A549 (cell line): Measurements from ENCODE around the gene BEX4. TPM values are rescaled to one million over a fixed set of nuclear protein-coding genes. Genes with fewer than 3 reads are reported as not detected.
A peak's percentile ranks its signal among the peaks of the same experiment; 100 is the strongest.

ENCODE experiments used
- ATAC-seq, 2 experiments: fragments of 200-7000 bp in 1 of 2; fragments of >200 bp in 1 of 2; cut with Nextera tagmentation in 1 of 2; cut with Tn5 transposase in 1 of 2; 3 replicates each; pipeline versions ENCODE4 v1.8.0 to v1.9.1; 2018 to 2020; ENCODE audit warnings: mild to moderate bottlenecking in 1 of 2, moderate library complexity in 1 of 2
- CTCF ChIA-PET: fragments of 300-600 bp; sonication (Branson Sonifier 250); formaldehyde crosslinking; extraction: SDS; loops from one replicate; lab custom pipeline; 2021; ENCODE audit warnings: antibody characterized with exemption, inconsistent platforms; lab: Yijun Ruan, JAX
- POLR2A ChIA-PET: fragments of 350-600 bp; formaldehyde crosslinking; extraction: SDS; loops from one replicate; lab custom pipeline; 2021; ENCODE audit warnings: antibody characterized with exemption, inconsistent platforms; lab: Yijun Ruan, JAX
- DNase-seq, 2 experiments: peaks; one replicate each; pipeline versions ENCODE4 v3.0.0 to v3.0.0-alpha.2; 2011 to 2016; ENCODE audit warnings: low read depth in 1 of 2, low spot score in 1 of 2
- FAIRE-seq: peaks from 2 replicates; lab custom pipeline; 2011; peaks lifted over from hg19 to GRCh38; lab: Jason Lieb, UNC
- H3K27ac ChIP-seq, 2 experiments: fragments of >200 bp; sonication (Bioruptor Twin); formaldehyde crosslinking; 3 replicates each; pipeline ENCODE4 v1.5.1; 2016 to 2017
- H3K4me1 ChIP-seq: fragments of >200 bp; sonication (Bioruptor Twin); formaldehyde crosslinking; 3 replicates; pipeline ENCODE4 v1.6.1; 2016
- H3K4me2 ChIP-seq: fragments of >200 bp; sonication (Bioruptor Twin); formaldehyde crosslinking; 3 replicates; pipeline ENCODE4 v1.6.1; 2016
- H3K4me3 ChIP-seq: fragments of >200 bp; sonication (Bioruptor Twin); formaldehyde crosslinking; 3 replicates; pipeline ENCODE4 v1.5.1; 2016
- H3K9me3 ChIP-seq: fragments of >200 bp; sonication (Bioruptor Twin); formaldehyde crosslinking; 3 replicates; pipeline ENCODE4 v1.6.1; 2016
- BHLHE40 ChIP-seq: IDR thresholded peaks from 2 replicates; pipeline ENCODE4 v1.6.1; 2012; ENCODE audit warnings: low read depth, low read length, inconsistent platforms
- CBX2 ChIP-seq: fragments of 200-600 bp; sonication (generic); IDR thresholded peaks from 2 replicates; pipeline ENCODE4 v1.6.1; 2016; ENCODE audit warnings: low read depth, mild to moderate bottlenecking, borderline replicate concordance
- EP300 ChIP-seq, 2 experiments: fragments of >200 bp; sonication (Bioruptor Twin); formaldehyde crosslinking; IDR thresholded peaks; 2 replicates in 1 of 2; 3 replicates in 1 of 2; pipeline ENCODE4 v1.6.1; 2016 to 2017
- FOSB ChIP-seq: fragments of 250-450 bp; sonication (Bioruptor Pico); IDR thresholded peaks from 2 replicates; pipeline ENCODE4 v1.5.0; 2020; ENCODE audit warnings: mild to moderate bottlenecking, moderate library complexity
- FOSL2 ChIP-seq, 2 experiments: fragments of 450-650 bp in 1 of 2; fragments of >200 bp in 1 of 2; sonication (Bioruptor Twin) in 1 of 2; formaldehyde crosslinking; IDR thresholded peaks; 2 replicates each; pipeline versions ENCODE4 v1.5.0 to v1.6.1; 2016 to 2020; ENCODE audit warnings: mild to moderate bottlenecking in 1 of 2, moderate library complexity in 1 of 2
- GATA3 ChIP-seq: IDR thresholded peaks from 2 replicates; pipeline ENCODE4 v1.6.1; 2012; ENCODE audit warnings: borderline replicate concordance
- HDAC2 ChIP-seq: fragments of 200-600 bp; sonication (generic); IDR thresholded peaks from 2 replicates; pipeline ENCODE4 v1.6.1; 2016
- HEYL ChIP-seq: fragments of 250-450 bp; sonication (Bioruptor Pico); IDR thresholded peaks from 2 replicates; pipeline ENCODE4 v1.8.0; 2021; ENCODE audit warnings: mild to moderate bottlenecking, moderate library complexity
- JUNB ChIP-seq: fragments of >200 bp; sonication (Bioruptor Twin); formaldehyde crosslinking; IDR thresholded peaks from 2 replicates; pipeline ENCODE4 v1.6.1; 2016
- MAFK ChIP-seq: fragments of 450-650 bp; IDR thresholded peaks from 2 replicates; pipeline ENCODE4 v1.6.1; 2014; ENCODE audit not compliant: partially characterized antibody
- MAZ ChIP-seq: fragments of 150-350 bp; IDR thresholded peaks from 2 replicates; pipeline ENCODE4 v1.6.1; 2014; ENCODE audit warnings: antibody characterized with exemption, low read depth, low read length, borderline replicate concordance
- MYC ChIP-seq: IDR thresholded peaks from 2 replicates; pipeline ENCODE4 v1.6.1; 2012; ENCODE audit warnings: mild to moderate bottlenecking, inconsistent platforms, low read length, improper control_type of control experiment, borderline replicate concordance
- PHF8 ChIP-seq: fragments of 200-600 bp; sonication (generic); IDR thresholded peaks from 2 replicates; pipeline ENCODE4 v1.6.1; 2016; ENCODE audit warnings: low read depth, mild to moderate bottlenecking, antibody characterized with exemption, moderate library complexity, borderline replicate concordance
- RFX5 ChIP-seq: fragments of 450-650 bp; IDR thresholded peaks from 2 replicates; pipeline ENCODE4 v1.7.1; 2014; ENCODE audit warnings: antibody characterized with exemption, mild to moderate bottlenecking, moderate library complexity
- SMC3 ChIP-seq: fragments of >200 bp; sonication (Bioruptor Twin); formaldehyde crosslinking; IDR thresholded peaks from 3 replicates; pipeline ENCODE4 v1.6.1; 2018; ENCODE audit warnings: inconsistent platforms
- TP53 ChIP-seq: fragments of 250-450 bp; sonication (Bioruptor Pico); IDR thresholded peaks from 2 replicates; pipeline ENCODE4 v1.5.0; 2021; ENCODE audit warnings: mild to moderate bottlenecking, moderate library complexity
- ZC3H11A ChIP-seq: fragments of 450-650 bp; IDR thresholded peaks from 2 replicates; pipeline ENCODE4 v1.6.1; 2014; ENCODE audit warnings: antibody characterized with exemption, mild to moderate bottlenecking
- ZNF302 ChIP-seq: fragments of 250-450 bp; sonication (Bioruptor Pico); IDR thresholded peaks from 2 replicates; pipeline ENCODE4 v1.9.0; 2021; ENCODE audit warnings: inconsistent platforms, mild to moderate bottlenecking, moderate library complexity
- WGBS: methylation state at CpG from one replicate; pipeline ENCODE4 v1.1.6; 2017; ENCODE audit errors: missing lambda C conversion rate; 5-methylcytosine and 5-hydroxymethylcytosine counted together
- polyA minus RNA-seq: library from RNA; depleted of rRNA, polyadenylated mRNA; stranded (reverse); fragments of >200 nt; gene quantifications from 2 replicates; pipeline ENCODE4 v1.2.3, GENCODE V29; 2011; rRNA and poly(A)+ RNA removed
- polyA plus RNA-seq, 4 experiments: library from polyadenylated mRNA; depleted of rRNA in 3 of 4; stranded (reverse); fragments of >200 nt; fragmentation: RNase III in 1 of 4; extraction: RNeasy Plus Mini Kit Qiagen cat#74134 plus additional on column Dnase treatment in 1 of 4; gene quantifications; 2 replicates in 3 of 4; 3 replicates in 1 of 4; pipeline ENCODE4 v1.2.3, GENCODE V29; 2011 to 2017
- TF ChIP-seq, protein P1 (sequence below): IDR thresholded peaks from 2 replicates; pipeline ENCODE4 v1.6.1; 2012
- TF ChIP-seq, protein P2 (sequence below): fragments of 450-650 bp; IDR thresholded peaks from 2 replicates; pipeline ENCODE4 v1.6.1; 2014; ENCODE audit warnings: antibody characterized with exemption
- TF ChIP-seq, protein P3 (sequence below): fragments of 250-450 bp; sonication (Bioruptor Pico); IDR thresholded peaks from 2 replicates; pipeline ENCODE4 v1.5.0; 2020; ENCODE audit warnings: low read depth, mild to moderate bottlenecking, moderate library complexity
- TF ChIP-seq, protein P4 (sequence below): fragments of >200 bp; sonication (Bioruptor Twin); formaldehyde crosslinking; IDR thresholded peaks from 3 replicates; pipeline ENCODE4 v1.5.1; 2016
- TF ChIP-seq, protein P5 (sequence below): fragments of 250-450 bp; sonication (Bioruptor Pico); IDR thresholded peaks from 2 replicates; pipeline ENCODE4 v1.5.0; 2021; ENCODE audit warnings: mild to moderate bottlenecking, moderate library complexity, borderline replicate concordance
- TF ChIP-seq, protein P6 (sequence below): fragments of >200 bp; sonication (Bioruptor Twin); formaldehyde crosslinking; IDR thresholded peaks from 2 replicates; pipeline ENCODE4 v1.6.1; 2016

BEX4 gene, protein sequence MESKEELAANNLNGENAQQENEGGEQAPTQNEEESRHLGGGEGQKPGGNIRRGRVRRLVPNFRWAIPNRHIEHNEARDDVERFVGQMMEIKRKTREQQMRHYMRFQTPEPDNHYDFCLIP
- polyA plus RNA-seq (2011; rRNA removed) (1.7 and 2.4 TPM in 2 replicates), polyA plus RNA-seq (2017; fragmentation: RNase III; extraction: RNeasy Plus Mini Kit Qiagen cat#74134 plus additional on column Dnase treatment) (0.51 to 0.85 TPM (median 0.75 TPM) in 3 replicates), polyA minus RNA-seq (not detected in 2 replicates)
- 0.40 and 0.56 TPM in 2 replicates for polyA plus RNA-seq (2012; cell fraction: cytosol; rRNA removed)
- 0.12 and 0.13 TPM in 2 replicates for polyA plus RNA-seq (2012; cell fraction: nucleus; rRNA removed)

DNA sequence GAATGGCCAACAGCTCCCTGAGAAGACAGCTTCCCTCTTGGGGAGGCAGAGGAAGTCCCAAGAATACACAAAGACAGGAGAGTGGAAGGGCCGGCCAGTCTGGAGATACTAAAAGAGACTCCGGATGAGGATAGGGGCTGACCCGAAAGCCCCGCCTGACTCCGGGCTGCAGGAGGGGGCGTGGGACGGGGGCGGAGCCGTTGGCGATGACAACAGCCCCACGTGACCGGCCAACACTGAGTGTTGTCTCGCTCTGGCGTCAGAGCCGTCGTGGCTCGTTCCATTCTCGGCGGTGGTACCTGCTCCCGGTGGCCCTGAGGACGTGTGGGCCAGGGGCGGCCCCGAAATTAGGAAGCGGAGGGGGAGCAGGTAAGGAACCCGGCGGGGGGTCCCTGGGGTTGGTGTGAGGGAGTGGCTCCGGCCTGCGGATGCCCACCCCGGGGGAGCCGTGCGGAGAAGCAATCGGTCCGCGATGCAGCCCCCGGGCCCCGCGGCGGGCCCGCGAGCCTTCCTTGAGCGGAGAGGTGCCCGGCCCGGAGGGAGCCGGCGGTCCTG is at the start of gene BEX4:
Gene BEX4 (plus strand): TSS at position 239 of the 555 bp plus-strand sequence. CDS start 1,046 bp downstream, outside the sequence.
- H3K27ac ChIP-seq: peak within 1 kb of the TSS; percentile 41 to 79; a peak in 5 of 6 replicates
- peak; percentile 85 to 96 for ATAC-seq
- H3K4me2 ChIP-seq: peak within 1 kb of the TSS; percentile 77
- TF ChIP-seq CBX2 (no peak), GATA3 (no peak), PHF8 (peak; percentile 36; the same call in 1 of the 2 replicates), RFX5 (no peak), HDAC2 (no peak), SMC3 (no peak), FOSB (CRISPR knock-in tag) (no peak)
- TF ChIP-seq, protein P1, sequence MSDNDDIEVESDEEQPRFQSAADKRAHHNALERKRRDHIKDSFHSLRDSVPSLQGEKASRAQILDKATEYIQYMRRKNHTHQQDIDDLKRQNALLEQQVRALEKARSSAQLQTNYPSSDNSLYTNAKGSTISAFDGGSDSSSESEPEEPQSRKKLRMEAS: 0 out of 2 replicates have a peak, but pooled peaks have one; percentile 25
- TF ChIP-seq, protein P2, sequence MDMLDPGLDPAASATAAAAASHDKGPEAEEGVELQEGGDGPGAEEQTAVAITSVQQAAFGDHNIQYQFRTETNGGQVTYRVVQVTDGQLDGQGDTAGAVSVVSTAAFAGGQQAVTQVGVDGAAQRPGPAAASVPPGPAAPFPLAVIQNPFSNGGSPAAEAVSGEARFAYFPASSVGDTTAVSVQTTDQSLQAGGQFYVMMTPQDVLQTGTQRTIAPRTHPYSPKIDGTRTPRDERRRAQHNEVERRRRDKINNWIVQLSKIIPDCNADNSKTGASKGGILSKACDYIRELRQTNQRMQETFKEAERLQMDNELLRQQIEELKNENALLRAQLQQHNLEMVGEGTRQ: peak; percentile 86
- TF ChIP-seq, all 56 proteins: peak for 3
- ChIA-PET CTCF (no interaction called here), POLR2A (interaction anchor here (1.0 kb wide), 1 partner anchor 189 kb away, joined by 3 read pairs; no protein-coding TSS in a partner anchor)
- peak within 1 kb of the TSS; percentile 54 for H3K4me3 ChIP-seq
- WGBS: 5% methylated on average over 24 of the region's 45 CpGs
- peak; percentile 44 to 55 for DNase-seq
- H3K9me3 ChIP-seq: no peaks in the 10 kb centered on the region
- no peaks in the 10 kb centered on the region for H3K4me1 ChIP-seq
- no peak for FAIRE-seq

DNA sequence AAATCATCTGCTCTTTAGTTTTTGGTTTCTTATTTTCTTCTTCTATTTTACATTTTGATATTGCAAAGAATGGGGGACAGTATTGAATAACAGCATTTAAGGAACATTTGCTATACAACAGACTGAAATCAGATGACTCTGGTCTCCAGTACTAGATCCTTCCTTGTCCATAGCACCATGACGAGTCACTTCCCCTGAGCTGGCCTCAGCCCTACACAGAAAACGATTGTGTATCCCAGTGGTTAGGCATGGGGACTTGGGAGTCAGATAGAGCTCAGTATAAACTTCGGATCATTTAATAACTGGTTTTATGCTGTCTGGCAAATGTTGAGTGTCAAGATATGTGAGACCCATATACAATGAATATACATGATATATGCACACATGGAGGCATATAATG is 44.7 kb upstream of the BEX4 start:
- no peak for FAIRE-seq
- Histone ChIP-seq H3K4me2 (no peak overlapping the region), H3K4me1 (no peaks in the 10 kb centered on the region), H3K27ac (no peak overlapping the region), H3K9me3 (no peaks in the 10 kb centered on the region), H3K4me3 (no peak overlapping the region)
- WGBS: 7% methylated on average over 3 of the region's 3 CpGs
- ChIA-PET CTCF (interaction anchor here (1.4 kb wide), 1 partner anchor 219 kb away, joined by 3 read pairs; no protein-coding TSS in a partner anchor), POLR2A (no interaction called here)
- DNase-seq: no peak
- TF ChIP-seq TP53: no peak
- TF ChIP-seq EP300 (IDR thresholded peaks at IDR 0.05): no peak
- TF ChIP-seq JUNB: no peak
- TF ChIP-seq HEYL (CRISPR knock-in tag): no peak
- no peak for TF ChIP-seq MAZ
- no peak for TF ChIP-seq ZNF302 (CRISPR knock-in tag)
- TF ChIP-seq FOSL2 (IDR thresholded peaks at IDR 0.05): no peak
- no peak for TF ChIP-seq FOSL2 (CRISPR knock-in tag; IDR thresholded peaks at IDR 0.05)
- no peak for TF ChIP-seq SMC3
- TF ChIP-seq, protein P3, sequence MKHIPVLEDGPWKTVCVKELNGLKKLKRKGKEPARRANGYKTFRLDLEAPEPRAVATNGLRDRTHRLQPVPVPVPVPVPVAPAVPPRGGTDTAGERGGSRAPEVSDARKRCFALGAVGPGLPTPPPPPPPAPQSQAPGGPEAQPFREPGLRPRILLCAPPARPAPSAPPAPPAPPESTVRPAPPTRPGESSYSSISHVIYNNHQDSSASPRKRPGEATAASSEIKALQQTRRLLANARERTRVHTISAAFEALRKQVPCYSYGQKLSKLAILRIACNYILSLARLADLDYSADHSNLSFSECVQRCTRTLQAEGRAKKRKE (CRISPR knock-in tag): no peak
- ATAC-seq: no peak

DNA sequence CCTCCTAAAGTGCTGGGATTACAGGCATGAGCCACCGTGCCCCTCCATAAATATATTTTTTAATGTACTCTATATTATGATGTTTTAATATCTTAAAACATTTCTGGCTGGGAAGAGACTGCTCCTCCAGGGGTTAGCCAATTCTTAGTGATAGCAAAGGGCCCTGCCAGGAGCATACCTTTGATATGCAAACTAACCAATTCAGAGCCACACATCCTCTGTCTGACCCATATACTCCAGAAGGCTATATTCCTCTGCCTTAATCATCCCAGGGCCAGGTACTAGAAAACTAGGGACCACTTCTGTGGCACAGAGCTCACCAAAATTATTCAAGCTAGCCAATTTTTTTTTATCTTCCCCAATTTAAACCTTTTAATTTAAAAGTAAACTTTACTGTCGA is 43.6 kb upstream of the BEX4 start:
- no peak for ATAC-seq
- 3% methylated on average over 2 of the region's 2 CpGs for WGBS
- FAIRE-seq: no peak
- no peak for TF ChIP-seq MYC
- no peak for TF ChIP-seq MAZ
- TF ChIP-seq PHF8: no peak
- TF ChIP-seq, protein P2: no peak
- TF ChIP-seq ZC3H11A: no peak
- TF ChIP-seq MAFK: no peak
- TF ChIP-seq, protein P4, sequence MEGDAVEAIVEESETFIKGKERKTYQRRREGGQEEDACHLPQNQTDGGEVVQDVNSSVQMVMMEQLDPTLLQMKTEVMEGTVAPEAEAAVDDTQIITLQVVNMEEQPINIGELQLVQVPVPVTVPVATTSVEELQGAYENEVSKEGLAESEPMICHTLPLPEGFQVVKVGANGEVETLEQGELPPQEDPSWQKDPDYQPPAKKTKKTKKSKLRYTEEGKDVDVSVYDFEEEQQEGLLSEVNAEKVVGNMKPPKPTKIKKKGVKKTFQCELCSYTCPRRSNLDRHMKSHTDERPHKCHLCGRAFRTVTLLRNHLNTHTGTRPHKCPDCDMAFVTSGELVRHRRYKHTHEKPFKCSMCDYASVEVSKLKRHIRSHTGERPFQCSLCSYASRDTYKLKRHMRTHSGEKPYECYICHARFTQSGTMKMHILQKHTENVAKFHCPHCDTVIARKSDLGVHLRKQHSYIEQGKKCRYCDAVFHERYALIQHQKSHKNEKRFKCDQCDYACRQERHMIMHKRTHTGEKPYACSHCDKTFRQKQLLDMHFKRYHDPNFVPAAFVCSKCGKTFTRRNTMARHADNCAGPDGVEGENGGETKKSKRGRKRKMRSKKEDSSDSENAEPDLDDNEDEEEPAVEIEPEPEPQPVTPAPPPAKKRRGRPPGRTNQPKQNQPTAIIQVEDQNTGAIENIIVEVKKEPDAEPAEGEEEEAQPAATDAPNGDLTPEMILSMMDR: no peak
- TF ChIP-seq, protein P5, sequence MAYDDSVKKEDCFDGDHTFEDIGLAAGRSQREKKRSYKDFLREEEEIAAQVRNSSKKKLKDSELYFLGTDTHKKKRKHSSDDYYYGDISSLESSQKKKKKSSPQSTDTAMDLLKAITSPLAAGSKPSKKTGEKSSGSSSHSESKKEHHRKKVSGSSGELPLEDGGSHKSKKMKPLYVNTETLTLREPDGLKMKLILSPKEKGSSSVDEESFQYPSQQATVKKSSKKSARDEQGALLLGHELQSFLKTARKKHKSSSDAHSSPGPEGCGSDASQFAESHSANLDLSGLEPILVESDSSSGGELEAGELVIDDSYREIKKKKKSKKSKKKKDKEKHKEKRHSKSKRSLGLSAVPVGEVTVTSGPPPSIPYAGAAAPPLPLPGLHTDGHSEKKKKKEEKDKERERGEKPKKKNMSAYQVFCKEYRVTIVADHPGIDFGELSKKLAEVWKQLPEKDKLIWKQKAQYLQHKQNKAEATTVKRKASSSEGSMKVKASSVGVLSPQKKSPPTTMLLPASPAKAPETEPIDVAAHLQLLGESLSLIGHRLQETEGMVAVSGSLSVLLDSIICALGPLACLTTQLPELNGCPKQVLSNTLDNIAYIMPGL: no peak
- TF ChIP-seq, protein P6, sequence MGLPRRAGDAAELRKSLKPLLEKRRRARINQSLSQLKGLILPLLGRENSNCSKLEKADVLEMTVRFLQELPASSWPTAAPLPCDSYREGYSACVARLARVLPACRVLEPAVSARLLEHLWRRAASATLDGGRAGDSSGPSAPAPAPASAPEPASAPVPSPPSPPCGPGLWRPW: no peak
- TF ChIP-seq CBX2: no peak
- TF ChIP-seq BHLHE40: no peak

More for the DNA sequence above, 43.6 kb upstream of the BEX4 start:
- Histone ChIP-seq H3K4me1 (no peaks in the 10 kb centered on the region), H3K4me2 (no peak overlapping the region), H3K27ac (no peak overlapping the region), H3K9me3 (no peaks in the 10 kb centered on the region), H3K4me3 (no peak overlapping the region)
- POLR2A ChIA-PET: no interaction called here
- CTCF ChIA-PET: interaction anchor here (1.0 kb wide), 2 partner anchors 13 to 220 kb away, joined by 3 read pairs; no protein-coding TSS in a partner anchor
- no peak for DNase-seq
